ENCODE data around the gene SPTLC3. TPM values are rescaled to one million over a fixed set of nuclear protein-coding genes. Genes with fewer than 3 reads are reported as not detected.

SPTLC3 gene
- total and polyA plus RNA-seq, 2 experiments from 2014 or later = 0.52 to 0.66 TPM

GRCh38 chr20:12975833-12976608 lies 32.8 kb upstream of the SPTLC3 start:
- no peaks in the 10 kb centered on the region for H3F3A ChIP-seq (replicated peaks; ENCODE audit: low read depth)
- no peak overlapping the region for H3K4me2 ChIP-seq
- H3K27ac ChIP-seq (ENCODE audit: low read depth) = no peak overlapping the region
- no peak for DNase-seq (ENCODE audit: low spot score)
- H3K9me3 Mint-ChIP-seq = no peaks in the 10 kb centered on the region
- H3K27me3 ChIP-seq (ENCODE audit: insufficient read depth) = no peaks in the 10 kb centered on the region
- no peaks in the 10 kb centered on the region for H3K4me1 ChIP-seq (ENCODE audit: insufficient read depth)
- H3K27me3 Mint-ChIP-seq (ENCODE audit: insufficient read depth, low read depth, poor library complexity) = no peaks in the 10 kb centered on the region
- no peaks in the 10 kb centered on the region; the same call in 1 of the 2 replicates for H3K9me2 ChIP-seq (ENCODE audit: insufficient read depth)
- no peak overlapping the region for H3K4me3 ChIP-seq
- no peak overlapping the region for H3K27ac Mint-ChIP-seq
- H2AFZ ChIP-seq = peak overlapping the region; percentile 28; the same call in 1 of the 2 replicates
- no peak for TF ChIP-seq STAT1 (IDR thresholded peaks at IDR 0.05; ENCODE audit: unreplicated experiment)
- TF ChIP-seq NANOG (IDR thresholded peaks at IDR 0.05; ENCODE audit: borderline replicate concordance) = no peak
- no peak for TF ChIP-seq CTCF (conservative IDR thresholded peaks at IDR 0.05; ENCODE audit: low read depth in 2 of 2)
- TF ChIP-seq ZNF114 (CRISPR knock-in tag; IDR thresholded peaks at IDR 0.05) = no peak
- no peak for TF ChIP-seq ZNF331 (CRISPR knock-in tag; IDR thresholded peaks at IDR 0.05; ENCODE audit: low read depth)
- TF ChIP-seq ETS1 (IDR thresholded peaks at IDR 0.05) = no peak
- TF ChIP-seq EZH2 (IDR thresholded peaks at IDR 0.05; ENCODE audit: low read depth, unreplicated experiment) = no peak
- no peak for TF ChIP-seq ZNF462 (CRISPR knock-in tag; IDR thresholded peaks at IDR 0.05)
- TF ChIP-seq JUNB (IDR thresholded peaks at IDR 0.05; ENCODE audit: unreplicated experiment) = no peak
- no peak for TF ChIP-seq CREB1 (CRISPR knock-in tag; IDR thresholded peaks at IDR 0.05; ENCODE audit: low read depth)
- no peak for TF ChIP-seq EZH2phosphoT487 (IDR thresholded peaks at IDR 0.05; ENCODE audit: unreplicated experiment)
- no peak for TF ChIP-seq POLR2AphosphoS5 (IDR thresholded peaks at IDR 0.05; ENCODE audit: low read depth)
- TF ChIP-seq REST (IDR thresholded peaks at IDR 0.05; ENCODE audit: unreplicated experiment) = no peak
- H4K20me1 ChIP-seq (replicated peaks; ENCODE audit: insufficient read depth) = no peaks in the 10 kb centered on the region
- no peak for ATAC-seq
- H3K36me3 Mint-ChIP-seq (ENCODE audit: low read depth) = no peaks in the 10 kb centered on the region
- H3K4me3 Mint-ChIP-seq = no peak overlapping the region
- H3K79me2 ChIP-seq (replicated peaks; ENCODE audit: insufficient read depth) = no peaks in the 10 kb centered on the region
- no peaks in the 10 kb centered on the region; the same call in 2 of the 3 replicates for H3K4me1 Mint-ChIP-seq
- H3K36me3 ChIP-seq (ENCODE audit: insufficient read depth) = no peaks in the 10 kb centered on the region
